Ascending aorta (tissue), 2 donors: ENCODE data around the gene CATSPERD. TPM values are rescaled to one million over a fixed set of nuclear protein-coding genes. Genes with fewer than 3 reads are reported as not detected.

Source experiments
- DNase-seq, 2 donors: peaks; one replicate each; pipeline ENCODE4 v3.0.0-alpha.2; 2019; ENCODE audit warnings: low spot score in 2 of 2
- H3K27ac ChIP-seq, 2 donors: fragments of 200-600 bp; sonication (generic); one replicate each; pipeline ENCODE4 v1.5.1; 2016 to 2017; ENCODE audit warnings: mild to moderate bottlenecking in 1 of 2
- H3K27me3 ChIP-seq: fragments of 200-600 bp; sonication (generic); one replicate; pipeline ENCODE4 v1.5.1; 2017
- H3K36me3 ChIP-seq, 2 donors: fragments of 200-600 bp; sonication (generic); one replicate each; pipeline ENCODE4 v1.5.1; 2016
- H3K4me1 ChIP-seq, 2 donors: fragments of 200-600 bp; sonication (generic); one replicate each; pipeline ENCODE4 v1.5.1; 2016 to 2017; ENCODE audit warnings: mild to moderate bottlenecking in 1 of 2
- H3K4me3 ChIP-seq, 2 donors: fragments of 200-600 bp; sonication (generic); one replicate each; pipeline ENCODE4 v1.5.1; 2016 to 2017; ENCODE audit warnings: mild to moderate bottlenecking in 1 of 2
- H3K9me3 ChIP-seq, 2 donors: fragments of 200-600 bp; sonication (generic); one replicate each; pipeline ENCODE4 v1.5.1; 2016
- intact Hi-C: fragments of 100-400 bp; cut with DNase I; formaldehyde crosslinking; loops from one replicate; pipeline ENCODE4 v1.15.1; 2023
- total RNA-seq: library from RNA; depleted of rRNA; stranded (reverse); fragments of >200 nt; gene quantifications from one replicate; pipeline ENCODE4 v1.1.0, GENCODE V29; 2016
- TF ChIP-seq, protein P1 (sequence below), 3 experiments: fragments of 200-600 bp in 2 of 3; fragments of 450-650 bp in 1 of 3; sonication (generic) in 2 of 3; IDR thresholded peaks; one replicate each; pipeline ENCODE4 v1.5.1; 2016 to 2019; ENCODE audit warnings: antibody characterized with exemption in 3 of 3, mild to moderate bottlenecking in 1 of 3, moderate library complexity in 1 of 3

Gene CATSPERD
- total RNA-seq, 1 donor from 2014 or later: not detected

DNA sequence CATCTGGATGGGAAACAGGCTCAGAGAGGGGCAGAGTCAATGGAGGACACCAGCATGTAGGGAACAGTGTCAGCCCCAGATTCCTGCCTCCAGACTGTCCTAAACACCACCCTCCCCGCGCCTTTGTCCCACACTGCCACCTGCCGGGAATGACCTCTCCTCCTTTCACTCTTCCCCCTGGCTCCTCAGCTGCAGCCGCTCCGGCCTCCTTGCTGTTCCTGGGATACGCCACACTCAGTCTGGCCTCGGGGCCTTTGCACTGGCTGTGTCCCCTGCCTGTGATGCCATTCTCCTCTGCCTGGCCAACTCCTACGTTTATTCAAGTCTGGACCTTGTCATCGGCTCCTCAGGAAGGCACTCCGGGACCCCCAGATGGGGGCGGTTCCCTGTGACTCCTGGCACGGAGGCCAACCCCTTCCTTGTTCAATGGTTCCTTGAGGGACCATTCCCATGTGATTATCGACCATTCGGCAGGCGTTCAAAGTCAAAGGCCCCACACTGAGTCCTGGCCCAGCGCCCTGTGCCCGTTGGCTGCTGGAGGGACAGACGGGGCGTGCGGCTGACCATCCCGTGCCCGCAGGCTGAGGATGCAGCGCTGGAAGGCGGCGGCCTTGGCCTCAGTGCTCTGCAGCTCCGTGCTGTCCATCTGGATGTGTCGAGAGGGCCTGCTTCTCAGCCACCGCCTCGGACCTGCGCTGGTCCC, 103.3 kb downstream of the CATSPERD start:
- no peaks in the 10 kb centered on the region for H3K36me3 ChIP-seq
- H3K27ac ChIP-seq: no peak overlapping the region
- peaks cover 4% of the 10 kb centered on the region for H3K27me3 ChIP-seq
- H3K9me3 ChIP-seq: no peaks in the 10 kb centered on the region
- intact Hi-C loops: no loop called here
- TF ChIP-seq, protein P1, sequence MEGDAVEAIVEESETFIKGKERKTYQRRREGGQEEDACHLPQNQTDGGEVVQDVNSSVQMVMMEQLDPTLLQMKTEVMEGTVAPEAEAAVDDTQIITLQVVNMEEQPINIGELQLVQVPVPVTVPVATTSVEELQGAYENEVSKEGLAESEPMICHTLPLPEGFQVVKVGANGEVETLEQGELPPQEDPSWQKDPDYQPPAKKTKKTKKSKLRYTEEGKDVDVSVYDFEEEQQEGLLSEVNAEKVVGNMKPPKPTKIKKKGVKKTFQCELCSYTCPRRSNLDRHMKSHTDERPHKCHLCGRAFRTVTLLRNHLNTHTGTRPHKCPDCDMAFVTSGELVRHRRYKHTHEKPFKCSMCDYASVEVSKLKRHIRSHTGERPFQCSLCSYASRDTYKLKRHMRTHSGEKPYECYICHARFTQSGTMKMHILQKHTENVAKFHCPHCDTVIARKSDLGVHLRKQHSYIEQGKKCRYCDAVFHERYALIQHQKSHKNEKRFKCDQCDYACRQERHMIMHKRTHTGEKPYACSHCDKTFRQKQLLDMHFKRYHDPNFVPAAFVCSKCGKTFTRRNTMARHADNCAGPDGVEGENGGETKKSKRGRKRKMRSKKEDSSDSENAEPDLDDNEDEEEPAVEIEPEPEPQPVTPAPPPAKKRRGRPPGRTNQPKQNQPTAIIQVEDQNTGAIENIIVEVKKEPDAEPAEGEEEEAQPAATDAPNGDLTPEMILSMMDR (IDR thresholded peaks at IDR 0.05): no peak
- H3K4me3 ChIP-seq: no peak overlapping the region
- no peaks in the 10 kb centered on the region for H3K4me1 ChIP-seq
- DNase-seq: no peak

DNA sequence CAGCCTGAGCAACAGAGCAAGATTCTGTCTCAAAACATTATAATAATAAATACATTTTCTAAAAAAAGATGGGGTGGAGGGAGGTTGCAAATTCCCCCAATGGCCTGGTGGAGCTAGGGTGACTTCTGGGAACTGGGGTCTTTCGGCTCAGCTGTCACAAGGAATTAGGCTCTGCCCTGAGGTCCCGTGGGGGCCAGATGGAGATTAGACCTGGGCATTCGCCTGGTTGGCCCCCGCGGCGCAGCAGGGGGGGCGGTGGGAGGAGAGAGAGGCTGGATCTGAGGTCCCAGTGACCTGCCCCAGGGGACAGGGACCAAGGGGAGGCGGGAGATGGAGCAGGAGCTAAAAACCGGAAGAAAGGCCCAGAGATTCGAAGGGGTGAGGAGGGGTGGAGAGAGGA, 104.3 kb downstream of the CATSPERD start:
- peaks cover 10% of the 10 kb centered on the region for H3K27me3 ChIP-seq
- DNase-seq: no peak
- no peaks in the 10 kb centered on the region for H3K9me3 ChIP-seq
- H3K36me3 ChIP-seq: no peaks in the 10 kb centered on the region
- H3K27ac ChIP-seq: no peak overlapping the region
- intact Hi-C loops: no loop called here
- no peak overlapping the region for H3K4me3 ChIP-seq
- TF ChIP-seq, protein P1 (IDR thresholded peaks at IDR 0.05): no peak
- H3K4me1 ChIP-seq: peaks cover 0 to 5% of the 10 kb centered on the region in 2 donors

DNA sequence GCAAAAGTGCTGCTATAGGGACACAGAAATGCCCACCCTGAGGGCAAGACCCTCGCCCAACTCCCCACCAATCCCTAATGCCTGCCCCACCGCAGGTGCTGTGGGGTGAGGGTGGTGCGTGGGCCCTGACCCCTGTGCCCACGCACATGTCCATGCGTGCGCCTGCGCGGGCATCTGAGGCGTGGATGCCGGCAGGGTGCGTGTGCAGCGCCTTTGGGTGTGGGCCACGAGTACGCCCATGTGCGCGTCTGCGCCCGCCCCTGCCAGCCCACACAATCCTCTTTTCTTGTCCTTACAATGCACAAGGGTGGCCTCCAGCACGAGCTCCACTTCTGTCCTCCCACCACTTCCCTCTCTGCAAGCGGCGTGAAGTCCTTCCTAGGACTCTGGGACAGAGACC, 104.7 kb downstream of the CATSPERD start:
- Histone ChIP-seq H3K9me3 (no peaks in the 10 kb centered on the region), H3K4me3 (no peak overlapping the region), H3K36me3 (no peaks in the 10 kb centered on the region), H3K4me1 (peaks cover 0 to 5% of the 10 kb centered on the region in 2 donors), H3K27me3 (peaks cover 14% of the 10 kb centered on the region), H3K27ac (no peak overlapping the region)
- intact Hi-C loops: no loop called here
- no peak for DNase-seq
- TF ChIP-seq, protein P1 (IDR thresholded peaks at IDR 0.05): no peak

DNA sequence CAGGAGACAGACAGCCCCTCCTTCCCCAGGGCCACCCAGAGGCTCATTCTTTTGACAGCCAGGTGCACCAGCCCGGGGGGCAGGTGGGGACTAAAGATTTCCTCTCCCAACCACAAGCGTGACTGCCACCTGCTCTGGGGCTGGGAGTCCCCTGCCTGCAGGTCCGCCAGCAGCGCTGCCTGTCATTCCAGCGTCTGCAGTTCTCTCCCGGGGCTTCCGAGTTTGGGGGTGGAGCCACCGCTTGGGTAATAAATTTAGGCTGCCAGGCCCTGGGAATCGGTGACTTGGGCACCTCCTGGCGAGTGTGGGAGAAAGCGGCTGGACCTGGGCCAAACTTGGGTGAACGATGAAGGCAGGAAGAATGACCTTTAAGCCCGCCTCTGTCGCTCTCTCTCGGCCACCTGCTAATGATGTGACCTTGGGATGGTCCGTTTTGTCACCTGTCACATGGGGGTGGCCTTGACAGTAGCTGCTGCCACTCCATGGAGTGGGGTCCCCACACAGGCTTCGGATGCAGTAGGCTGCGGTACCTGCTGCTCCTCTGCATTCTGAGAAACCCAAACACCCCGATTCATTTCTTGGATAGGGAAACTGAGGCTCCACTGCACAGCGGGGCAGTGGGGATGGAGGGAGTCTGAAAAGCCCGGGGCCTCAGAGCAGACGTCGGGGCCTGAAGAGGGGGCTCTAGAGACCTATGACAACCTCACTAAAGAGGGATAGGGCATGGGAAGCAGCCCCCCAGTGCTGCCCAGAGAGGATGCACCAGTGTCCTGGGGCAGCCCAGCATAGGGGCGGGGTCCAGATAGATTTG, 106.3 kb downstream of the CATSPERD start:
- no peaks in the 10 kb centered on the region for H3K9me3 ChIP-seq
- no peak for DNase-seq
- H3K4me1 ChIP-seq: peaks cover 0 to 5% of the 10 kb centered on the region in 2 donors
- no peak overlapping the region for H3K27ac ChIP-seq
- TF ChIP-seq, protein P1 (IDR thresholded peaks at IDR 0.05): no peak
- H3K27me3 ChIP-seq: peaks cover 10% of the 10 kb centered on the region
- intact Hi-C loops: no loop called here
- no peaks in the 10 kb centered on the region for H3K36me3 ChIP-seq
- no peak overlapping the region for H3K4me3 ChIP-seq

GRCh38 chr19:5827342-5827890, 107.0 kb downstream of the CATSPERD start:
- intact Hi-C loops: no loop called here

More at GRCh38 chr19:5827342-5827890, 107.0 kb downstream of the CATSPERD start:
- H3K4me3 ChIP-seq: peak overlapping the region; percentile 54 to 61
- peaks cover 10% of the 10 kb centered on the region for H3K27me3 ChIP-seq
- DNase-seq: no peak
- TF ChIP-seq, protein P1 (IDR thresholded peaks at IDR 0.05): no peak
- no peak overlapping the region for H3K27ac ChIP-seq
- no peaks in the 10 kb centered on the region for H3K36me3 ChIP-seq
- peaks cover 0 to 5% of the 10 kb centered on the region in 2 donors for H3K4me1 ChIP-seq
- no peaks in the 10 kb centered on the region for H3K9me3 ChIP-seq
